HCT116 (cell line): ENCODE data around the gene ANGPTL4.
"Not testable (repeated sequence)": the region's sequence is repeated elsewhere in the genome, so short reads cannot be mapped to it uniquely, and the experiment has no call there.

Experiments
- CTCF ChIP-seq, 3 experiments: fragments of 200-600 bp in 1 of 3; sonication (generic) in 1 of 3; IDR thresholded peaks in 2 of 3; conservative IDR thresholded peaks in 1 of 3; 2 replicates each; pipeline ENCODE4 v1.5.1; 2012 to 2017; ENCODE audit warnings: low read depth in 2 of 3, low read length in 2 of 3, antibody characterized with exemption in 1 of 3, borderline replicate concordance in 1 of 3, control low read depth in 1 of 3, mild to moderate bottlenecking in 1 of 3, mixed read lengths in 1 of 3, mixed run types in 1 of 3, moderate library complexity in 1 of 3; ENCODE audit not compliant: insufficient read depth in 1 of 3
- EGR1 ChIP-seq: IDR thresholded peaks from 2 replicates; pipeline ENCODE4 v1.6.1; 2012; ENCODE audit warnings: low read depth
- ELF1 ChIP-seq: IDR thresholded peaks from 2 replicates; pipeline ENCODE4 v1.6.1; 2012; ENCODE audit warnings: low read depth, borderline replicate concordance
- FOSL1 ChIP-seq: IDR thresholded peaks from 2 replicates; pipeline ENCODE4 v1.6.1; 2012; ENCODE audit warnings: low read depth
- JUND ChIP-seq: IDR thresholded peaks from 2 replicates; pipeline ENCODE4 v1.6.1; 2012
- POLR2A ChIP-seq: IDR thresholded peaks from 2 replicates; pipeline ENCODE4 v1.7.0; 2011; ENCODE audit warnings: borderline replicate concordance; ENCODE audit not compliant: insufficient read depth, insufficient read length; ENCODE audit errors: extremely low read depth
- POLR2AphosphoS5 ChIP-seq: IDR thresholded peaks from 2 replicates; pipeline ENCODE4 v1.6.1; 2011; ENCODE audit warnings: mild to moderate bottlenecking, low read depth, low read length, moderate library complexity
- REST ChIP-seq: IDR thresholded peaks from 2 replicates; pipeline ENCODE4 v1.6.1; 2012; ENCODE audit warnings: low read depth
- TCF7L2 ChIP-seq: IDR thresholded peaks from 2 replicates; pipeline ENCODE4 v1.7.0; 2011; ENCODE audit warnings: borderline replicate concordance, inconsistent platforms; ENCODE audit not compliant: insufficient read depth, insufficient read length; ENCODE audit errors: extremely low read depth
- YY1 ChIP-seq: IDR thresholded peaks from 2 replicates; pipeline ENCODE4 v1.6.1; 2011; ENCODE audit warnings: low read length, low read depth, moderate library complexity, mild to moderate bottlenecking; ENCODE audit not compliant: insufficient replicate concordance; ENCODE audit errors: extremely low read depth
- ZBTB33 ChIP-seq: IDR thresholded peaks from 2 replicates; pipeline ENCODE4 v1.6.1; 2011; ENCODE audit warnings: mild to moderate bottlenecking, low read length, moderate library complexity; ENCODE audit not compliant: insufficient replicate concordance; ENCODE audit errors: extremely low read depth
- ZNF274 ChIP-seq: fragments of 200-500 bp; sonication (Bioruptor generic); IDR thresholded peaks from 2 replicates; pipeline ENCODE4 v1.6.1; 2014; ENCODE audit warnings: mild to moderate bottlenecking, low read depth, low read length, inconsistent platforms

GRCh38 chr19:8385566-8385965, 21.6 kb downstream of the ANGPTL4 start:
- not testable (repeated sequence) for TF ChIP-seq CTCF (IDR thresholded peaks at IDR 0.05 in 2 of 3, conservative IDR thresholded peaks at IDR 0.05 in 1 of 3; ENCODE audit: borderline replicate concordance in 1 of 3, insufficient read depth in 1 of 3, low read depth in 2 of 3, low read length in 2 of 3); ZNF274; TCF7L2; POLR2A; POLR2AphosphoS5; REST; FOSL1; ZBTB33; ELF1; EGR1; YY1; JUND
